IMR-90 (cell line): ENCODE results near the gene AP1S2. TPM values are rescaled to one million over a fixed set of nuclear protein-coding genes. Genes with fewer than 3 reads are reported as not detected.

Experiments
- ATAC-seq: fragments of 200-7000 bp; cut with Tn5 transposase; 2 replicates; pipeline ENCODE4 v1.9.1; 2020; ENCODE audit warnings: low read depth, mild to moderate bottlenecking, moderate library complexity
- BruUV-seq: library from RNA; stranded (reverse); fragments of 400-500 nt; replicated peaks from 2 replicates; lab custom pipeline; 2021; lab: Mats Ljungman, UMichigan
- CTCF ChIA-PET: fragments of 300-600 bp; formaldehyde crosslinking; extraction: SDS; loops from one replicate; lab custom pipeline; 2021; ENCODE audit warnings: antibody characterized with exemption; lab: Yijun Ruan, JAX
- POLR2A ChIA-PET: fragments of 300-600 bp; sonication (Branson Sonifier 250); formaldehyde crosslinking; loops from one replicate; lab custom pipeline; 2022; ENCODE audit warnings: antibody characterized with exemption; ENCODE audit not compliant: unreplicated experiment; lab: Charles Lee
- DNase-seq: peaks from one replicate; pipeline ENCODE4 v3.0.0; 2013
- H2AFZ ChIP-seq: replicated peaks from 2 replicates; pipeline ENCODE3; 2013; ENCODE audit warnings: low read length, mild to moderate bottlenecking; ENCODE audit not compliant: poor library complexity
- H2AK5ac ChIP-seq: 2 replicates; pipeline ENCODE4 v1.6.1; 2013; ENCODE audit warnings: low read depth, low read length, inconsistent platforms
- H2AK9ac ChIP-seq: replicated peaks from 2 replicates; pipeline ENCODE3; 2013; ENCODE audit warnings: mild to moderate bottlenecking, low read depth, low read length, moderate library complexity; ENCODE audit not compliant: poor library complexity
- H2BK120ac ChIP-seq: 2 replicates; pipeline ENCODE4 v1.6.1; 2013; ENCODE audit warnings: low read depth, low read length, inconsistent platforms
- H2BK15ac ChIP-seq: 3 replicates; pipeline ENCODE4 v1.6.1; 2013; ENCODE audit warnings: low read depth, low read length, inconsistent platforms
- H2BK20ac ChIP-seq: 2 replicates; pipeline ENCODE4 v1.6.1; 2013; ENCODE audit warnings: low read depth, mild to moderate bottlenecking, inconsistent platforms, low read length, moderate library complexity
- H2BK5ac ChIP-seq: 2 replicates; pipeline ENCODE4 v1.6.1; 2013; ENCODE audit warnings: mild to moderate bottlenecking, low read depth, low read length, inconsistent platforms; ENCODE audit not compliant: poor library complexity, severe bottlenecking
- H3K14ac ChIP-seq: replicated peaks from 2 replicates; pipeline ENCODE4 v1.6.1; 2013; ENCODE audit warnings: low read depth, low read length, inconsistent platforms
- H3K18ac ChIP-seq: 2 replicates; pipeline ENCODE4 v1.6.1; 2013; ENCODE audit warnings: low read depth, low read length, control low read depth
- H3K23ac ChIP-seq: 2 replicates; pipeline ENCODE4 v1.6.1; 2013; ENCODE audit warnings: low read depth, low read length, inconsistent platforms
- H3K27ac ChIP-seq: 2 replicates; pipeline ENCODE4 v1.5.1; 2013; ENCODE audit warnings: mild to moderate bottlenecking, control low read depth, low read length; ENCODE audit not compliant: insufficient read depth
- H3K27me3 ChIP-seq: 2 replicates; pipeline ENCODE4 v1.6.1; 2013; ENCODE audit warnings: low read length; ENCODE audit not compliant: control insufficient read depth, insufficient read depth
- H3K36me3 ChIP-seq: 2 replicates; pipeline ENCODE4 v1.6.1; 2013; ENCODE audit warnings: low read length, mixed read lengths; ENCODE audit not compliant: control insufficient read depth, insufficient read depth
- H3K4ac ChIP-seq: 2 replicates; pipeline ENCODE4 v1.6.1; 2013; ENCODE audit warnings: low read depth, low read length, inconsistent platforms
- H3K4me1 ChIP-seq: 2 replicates; pipeline ENCODE4 v1.6.1; 2013; ENCODE audit warnings: low read length, mixed read lengths; ENCODE audit not compliant: control insufficient read depth, insufficient read depth
- H3K4me2 ChIP-seq: 2 replicates; pipeline ENCODE4 v1.6.1; 2013; ENCODE audit warnings: low read depth, mild to moderate bottlenecking, control low read depth, low read length, moderate library complexity
- H3K4me3 ChIP-seq: 2 replicates; pipeline ENCODE4 v1.5.1; 2013; ENCODE audit warnings: low read depth, mild to moderate bottlenecking, control low read depth, low read length, moderate library complexity; ENCODE audit not compliant: insufficient read depth
- H3K56ac ChIP-seq: 2 replicates; pipeline ENCODE4 v1.6.1; 2013; ENCODE audit warnings: low read length, inconsistent platforms; ENCODE audit not compliant: insufficient read depth; ENCODE audit errors: extremely low read depth
- H3K79me1 ChIP-seq, 2 experiments: 2 replicates each; pipeline ENCODE4 v1.6.1; 2013; ENCODE audit warnings: low read length in 2 of 2, inconsistent platforms in 1 of 2, low read depth in 1 of 2
- H3K9ac ChIP-seq: 2 replicates; pipeline ENCODE4 v1.6.1; 2013; ENCODE audit warnings: low read depth, low read length, control low read depth
- H3K9me1 ChIP-seq: 2 replicates; pipeline ENCODE4 v1.6.1; 2013; ENCODE audit warnings: low read length, inconsistent platforms; ENCODE audit not compliant: insufficient read depth
- H3K9me3 ChIP-seq: 2 replicates; pipeline ENCODE4 v1.6.1; 2013; ENCODE audit warnings: low read length; ENCODE audit not compliant: control insufficient read depth, insufficient read depth
- H4K20me1 ChIP-seq: 2 replicates; pipeline ENCODE4 v1.6.1; 2013; ENCODE audit warnings: low read length, inconsistent platforms; ENCODE audit not compliant: insufficient read depth
- H4K5ac ChIP-seq: 2 replicates; pipeline ENCODE4 v1.6.1; 2013; ENCODE audit warnings: mild to moderate bottlenecking, low read depth, low read length, control low read depth
- H4K8ac ChIP-seq, 2 experiments: 2 replicates each; pipeline ENCODE4 v1.6.1; 2013; ENCODE audit warnings: low read depth in 2 of 2, low read length in 2 of 2, control low read depth in 1 of 2, inconsistent platforms in 1 of 2
- H4K91ac ChIP-seq: 2 replicates; pipeline ENCODE4 v1.6.1; 2013; ENCODE audit warnings: low read depth, low read length, inconsistent platforms; ENCODE audit not compliant: insufficient read depth
- CEBPB ChIP-seq: IDR thresholded peaks from 2 replicates; pipeline ENCODE4 v1.6.1; 2012; ENCODE audit warnings: low read depth, low read length, improper control_type of control experiment
- CHD1 ChIP-seq: IDR thresholded peaks from 2 replicates; pipeline ENCODE4 v1.6.1; 2012; ENCODE audit warnings: low read depth, low read length, improper control_type of control experiment
- FOS ChIP-seq: fragments of 150-350 bp; IDR thresholded peaks from 2 replicates; pipeline ENCODE4 v1.6.1; 2016; ENCODE audit warnings: low read depth, low read length
- MAFK ChIP-seq: IDR thresholded peaks from 2 replicates; pipeline ENCODE4 v1.6.1; 2012; ENCODE audit warnings: low read depth, low read length, improper control_type of control experiment
- MAZ ChIP-seq: IDR thresholded peaks from 2 replicates; pipeline ENCODE4 v1.6.1; 2012; ENCODE audit warnings: low read depth, mild to moderate bottlenecking, low read length, improper control_type of control experiment, moderate library complexity, borderline replicate concordance
- MXI1 ChIP-seq: IDR thresholded peaks from 2 replicates; pipeline ENCODE4 v1.6.1; 2012; ENCODE audit warnings: low read depth, mild to moderate bottlenecking, low read length, moderate library complexity, borderline replicate concordance
- NFE2L2 ChIP-seq: fragments of 150-350 bp; IDR thresholded peaks from 2 replicates; pipeline ENCODE4 v1.6.1; 2016; ENCODE audit warnings: low read depth, mild to moderate bottlenecking, low read length
- POLR2A ChIP-seq: IDR thresholded peaks from 2 replicates; pipeline ENCODE4 v1.6.1; 2012; ENCODE audit warnings: mild to moderate bottlenecking, low read depth, low read length
- RAD21 ChIP-seq: IDR thresholded peaks from 2 replicates; pipeline ENCODE4 v1.6.1; 2012; ENCODE audit warnings: low read length, improper control_type of control experiment
- RFX5 ChIP-seq: IDR thresholded peaks from 2 replicates; pipeline ENCODE4 v1.8.0; 2012; ENCODE audit warnings: low read depth, mild to moderate bottlenecking, low read length, moderate library complexity
- WGBS, 2 experiments: methylation state at CpG; one replicate each; pipeline versions ENCODE4 v1.1.5 to v1.1.7; 2013; ENCODE audit warnings: missing lambda C conversion rate in 2 of 2; ENCODE audit not compliant: insufficient read length in 1 of 2; ENCODE audit errors: extremely low coverage in 2 of 2; 5-methylcytosine and 5-hydroxymethylcytosine counted together
- dilution Hi-C: fragments of 300-500 bp; cut with HindIII; formaldehyde crosslinking; loops from one replicate; pipeline ENCODE4 v1.14.3; 2018; ENCODE audit warnings: low sequenced_read_pairs; ENCODE audit not compliant: unreplicated experiment
- in situ Hi-C: fragments of 300-500 bp; cut with MboI; formaldehyde crosslinking; loops from 3 replicates; pipeline ENCODE4 v1.14.3; 2019; ENCODE audit warnings: low sequenced_read_pairs, inconsistent platforms, mixed read lengths
- intact Hi-C: fragments of 100-400 bp; cut with micrococcal nuclease; formaldehyde crosslinking; loops from 2 replicates; pipeline ENCODE4 v1.10.0; 2022
- polyA plus RNA-seq, 3 experiments: library from polyadenylated mRNA; depleted of rRNA; stranded (reverse); fragments of >200 nt; gene quantifications; 2 replicates each; pipeline ENCODE4 v1.2.3, GENCODE V29; 2012; ENCODE audit warnings: low replicate concordance in 1 of 3
- total RNA-seq: library from RNA; depleted of rRNA; stranded (reverse); fragments of >200 nt; gene quantifications from 2 replicates; pipeline ENCODE4 v1.2.3, GENCODE V29; 2012
- TF ChIP-seq, protein P1 (sequence below): fragments of 150-350 bp; IDR thresholded peaks from 2 replicates; pipeline ENCODE4 v1.6.1; 2016; ENCODE audit warnings: low read depth, mild to moderate bottlenecking, low read length, moderate library complexity, borderline replicate concordance
- TF ChIP-seq, protein P2 (sequence below): conservative IDR thresholded peaks from 2 replicates; pipeline ENCODE4 v1.5.1; 2012; ENCODE audit warnings: mild to moderate bottlenecking, low read depth, low read length, improper control_type of control experiment
- TF ChIP-seq, protein P3 (sequence below): fragments of 150-350 bp; IDR thresholded peaks from 2 replicates; pipeline ENCODE4 v1.6.1; 2017; ENCODE audit warnings: mild to moderate bottlenecking, antibody characterized with exemption, low read length, low read depth

Gene AP1S2
- total and polyA plus RNA-seq, 2 of the 4 experiments (the other 2 are of a cell fraction), result 28.3 to 46.5 TPM

DNA sequence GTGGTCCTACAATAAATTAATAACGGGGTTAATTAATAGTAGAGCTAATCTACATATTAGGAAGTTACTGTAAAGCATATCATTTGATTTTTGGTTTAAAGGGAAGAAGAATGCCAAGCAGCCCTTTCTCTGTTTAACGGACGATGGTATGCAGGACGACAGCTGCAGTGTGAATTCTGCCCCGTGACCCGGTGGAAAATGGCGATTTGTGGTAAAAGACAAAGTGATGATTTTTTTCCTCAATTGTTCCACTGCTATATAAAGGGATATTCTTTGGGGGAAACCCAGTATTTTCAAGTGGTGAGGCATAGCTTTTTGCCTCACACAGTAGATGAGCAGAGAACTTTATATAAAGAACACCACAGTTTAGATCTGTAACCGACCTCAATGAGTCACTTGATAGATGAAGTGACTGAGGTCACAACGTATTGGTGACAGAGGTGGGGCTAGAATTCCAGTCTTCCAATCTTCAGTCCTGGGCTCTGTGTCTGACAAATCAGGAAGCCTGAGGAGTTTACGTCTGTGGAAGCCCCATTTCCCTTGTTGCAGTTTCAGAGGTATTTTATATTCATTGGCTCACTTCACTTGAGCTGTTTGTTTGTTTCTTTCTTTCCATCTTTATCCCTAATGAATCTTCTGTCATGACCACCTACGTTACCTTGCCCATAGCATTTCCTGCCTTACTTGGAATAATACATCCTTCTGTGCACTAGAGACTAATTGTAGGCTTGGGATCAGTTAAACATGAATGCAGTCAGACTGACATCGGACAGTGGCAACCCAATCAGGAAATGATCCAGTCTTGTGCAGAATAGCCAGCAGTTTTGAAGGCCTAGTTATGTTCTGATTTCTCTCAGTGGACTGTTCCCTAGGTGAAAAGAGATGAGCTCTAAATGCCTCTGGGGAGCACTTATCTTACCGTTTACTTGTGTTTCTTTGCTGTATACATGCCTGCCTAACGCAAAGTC is 34.2 kb downstream of the AP1S2 start:
- DNase-seq, result peak; percentile 71

More for the DNA sequence above, 34.2 kb downstream of the AP1S2 start:
- H3K36me3 ChIP-seq, result peaks cover 19% of the 10 kb centered on the region
- no peak overlapping the region for H3K4ac ChIP-seq
- H2AFZ ChIP-seq, result no peak overlapping the region
- H4K91ac ChIP-seq, result no peak overlapping the region
- H3K4me1 ChIP-seq, result peaks cover 4% of the 10 kb centered on the region; the same call in 1 of the 2 replicates
- H4K5ac ChIP-seq, result no peak overlapping the region
- intact Hi-C loops (no loop called here), in situ Hi-C loops (loop anchor here (25.0 kb wide), 1 partner anchor 867 kb away; no protein-coding TSS in a partner anchor), dilution Hi-C loops (no loop called here)
- no peaks in the 10 kb centered on the region for H4K20me1 ChIP-seq
- peaks cover 3% of the 10 kb centered on the region for H3K9me1 ChIP-seq
- H3K23ac ChIP-seq, result no peak overlapping the region; the same call in 1 of the 2 replicates
- no peak overlapping the region for H3K27ac ChIP-seq
- H3K79me1 ChIP-seq, result no peaks in the 10 kb centered on the region; a peak in 2 of 4 replicates
- peak overlapping the region; percentile 55; the same call in 1 of the 2 replicates for H3K14ac ChIP-seq
- no peak overlapping the region for H2BK20ac ChIP-seq
- H3K4me2 ChIP-seq, result no peak overlapping the region; the same call in 1 of the 2 replicates
- peak overlapping the region; percentile 73 for H2BK5ac ChIP-seq
- no peaks in the 10 kb centered on the region for H3K9me3 ChIP-seq
- H2AK5ac ChIP-seq, result no peak overlapping the region
- H2BK15ac ChIP-seq, result no peak overlapping the region
- no peak overlapping the region for H4K8ac ChIP-seq
- ChIA-PET POLR2A (interaction anchor here (0.6 kb wide), 1 partner anchor 1313 kb away, joined by 4 read pairs; no protein-coding TSS in a partner anchor), CTCF (no interaction called here)
- no peak overlapping the region; the same call in 1 of the 2 replicates for H3K56ac ChIP-seq
- no peak overlapping the region for H2AK9ac ChIP-seq
- H3K9ac ChIP-seq, result no peak overlapping the region
- H3K4me3 ChIP-seq, result no peak overlapping the region
- no TSS peak for BruUV-seq
- H2BK120ac ChIP-seq, result no peak overlapping the region
- TF ChIP-seq FOS (no peak), MXI1 (no peak), MAZ (no peak), CHD1 (no peak), POLR2A (no peak), NFE2L2 (no peak), RFX5 (no peak), CEBPB (no peak), MAFK (no peak), RAD21 (no peak)
- TF ChIP-seq, protein P1, sequence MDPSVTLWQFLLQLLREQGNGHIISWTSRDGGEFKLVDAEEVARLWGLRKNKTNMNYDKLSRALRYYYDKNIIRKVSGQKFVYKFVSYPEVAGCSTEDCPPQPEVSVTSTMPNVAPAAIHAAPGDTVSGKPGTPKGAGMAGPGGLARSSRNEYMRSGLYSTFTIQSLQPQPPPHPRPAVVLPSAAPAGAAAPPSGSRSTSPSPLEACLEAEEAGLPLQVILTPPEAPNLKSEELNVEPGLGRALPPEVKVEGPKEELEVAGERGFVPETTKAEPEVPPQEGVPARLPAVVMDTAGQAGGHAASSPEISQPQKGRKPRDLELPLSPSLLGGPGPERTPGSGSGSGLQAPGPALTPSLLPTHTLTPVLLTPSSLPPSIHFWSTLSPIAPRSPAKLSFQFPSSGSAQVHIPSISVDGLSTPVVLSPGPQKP, result no peak
- TF ChIP-seq, protein P2, sequence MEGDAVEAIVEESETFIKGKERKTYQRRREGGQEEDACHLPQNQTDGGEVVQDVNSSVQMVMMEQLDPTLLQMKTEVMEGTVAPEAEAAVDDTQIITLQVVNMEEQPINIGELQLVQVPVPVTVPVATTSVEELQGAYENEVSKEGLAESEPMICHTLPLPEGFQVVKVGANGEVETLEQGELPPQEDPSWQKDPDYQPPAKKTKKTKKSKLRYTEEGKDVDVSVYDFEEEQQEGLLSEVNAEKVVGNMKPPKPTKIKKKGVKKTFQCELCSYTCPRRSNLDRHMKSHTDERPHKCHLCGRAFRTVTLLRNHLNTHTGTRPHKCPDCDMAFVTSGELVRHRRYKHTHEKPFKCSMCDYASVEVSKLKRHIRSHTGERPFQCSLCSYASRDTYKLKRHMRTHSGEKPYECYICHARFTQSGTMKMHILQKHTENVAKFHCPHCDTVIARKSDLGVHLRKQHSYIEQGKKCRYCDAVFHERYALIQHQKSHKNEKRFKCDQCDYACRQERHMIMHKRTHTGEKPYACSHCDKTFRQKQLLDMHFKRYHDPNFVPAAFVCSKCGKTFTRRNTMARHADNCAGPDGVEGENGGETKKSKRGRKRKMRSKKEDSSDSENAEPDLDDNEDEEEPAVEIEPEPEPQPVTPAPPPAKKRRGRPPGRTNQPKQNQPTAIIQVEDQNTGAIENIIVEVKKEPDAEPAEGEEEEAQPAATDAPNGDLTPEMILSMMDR, result no peak
- TF ChIP-seq, protein P3, sequence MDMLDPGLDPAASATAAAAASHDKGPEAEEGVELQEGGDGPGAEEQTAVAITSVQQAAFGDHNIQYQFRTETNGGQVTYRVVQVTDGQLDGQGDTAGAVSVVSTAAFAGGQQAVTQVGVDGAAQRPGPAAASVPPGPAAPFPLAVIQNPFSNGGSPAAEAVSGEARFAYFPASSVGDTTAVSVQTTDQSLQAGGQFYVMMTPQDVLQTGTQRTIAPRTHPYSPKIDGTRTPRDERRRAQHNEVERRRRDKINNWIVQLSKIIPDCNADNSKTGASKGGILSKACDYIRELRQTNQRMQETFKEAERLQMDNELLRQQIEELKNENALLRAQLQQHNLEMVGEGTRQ, result no peak
- no peak overlapping the region; the same call in 1 of the 2 replicates for H3K18ac ChIP-seq
- WGBS, 2 experiments, result no CpG with 5 or more reads among the region's 14 CpGs
- ATAC-seq, result peak; percentile 56
- no peaks in the 10 kb centered on the region for H3K27me3 ChIP-seq
